H9 (cell line): ENCODE measurements around the gene FBXO17. TPM values are rescaled to one million over a fixed set of nuclear protein-coding genes. Genes with fewer than 3 reads are reported as not detected.

Source experiments
- DNase-seq: peaks from one replicate; pipeline ENCODE4 v3.0.0-alpha.2; 2017
- H2AFZ ChIP-seq: one replicate; pipeline ENCODE4 v1.6.1; 2013; ENCODE audit warnings: mild to moderate bottlenecking, low read length, control low read depth, moderate library complexity
- H2AK5ac ChIP-seq: 2 replicates; pipeline ENCODE4 v1.6.1; 2013; ENCODE audit warnings: low read length, control low read depth, mixed read lengths; ENCODE audit not compliant: insufficient read length
- H2BK120ac ChIP-seq: one replicate; pipeline ENCODE4 v1.6.1; 2013; ENCODE audit warnings: low read depth, mild to moderate bottlenecking, low read length, control low read depth, inconsistent platforms; ENCODE audit not compliant: poor library complexity, severe bottlenecking
- H2BK12ac ChIP-seq: 2 replicates; pipeline ENCODE4 v1.6.1; 2013; ENCODE audit warnings: low read length, control low read depth, mixed read lengths, low read depth; ENCODE audit not compliant: insufficient read length
- H2BK15ac ChIP-seq: 2 replicates; pipeline ENCODE4 v1.6.1; 2013; ENCODE audit warnings: low read depth, low read length, control low read depth
- H2BK20ac ChIP-seq: one replicate; pipeline ENCODE4 v1.6.1; 2013; ENCODE audit warnings: low read depth, mild to moderate bottlenecking, low read length, control low read depth, inconsistent platforms; ENCODE audit not compliant: poor library complexity, severe bottlenecking
- H2BK5ac ChIP-seq: 2 replicates; pipeline ENCODE4 v1.6.1; 2013; ENCODE audit warnings: low read length, control low read depth, mixed read lengths; ENCODE audit not compliant: insufficient read length
- H3K14ac ChIP-seq: 2 replicates; pipeline ENCODE4 v1.6.1; 2013; ENCODE audit warnings: low read length, control low read depth; ENCODE audit not compliant: insufficient read depth
- H3K18ac ChIP-seq: 2 replicates; pipeline ENCODE4 v1.6.1; 2013; ENCODE audit warnings: low read depth, mild to moderate bottlenecking, mixed read lengths, low read length, control low read depth; ENCODE audit not compliant: insufficient read length
- H3K23ac ChIP-seq: 2 replicates; pipeline ENCODE4 v1.6.1; 2013; ENCODE audit warnings: low read length, control low read depth, mixed read lengths, low read depth; ENCODE audit not compliant: insufficient read length
- H3K23me2 ChIP-seq: 2 replicates; pipeline ENCODE4 v1.6.1; 2013; ENCODE audit warnings: low read depth, mild to moderate bottlenecking, mixed read lengths, low read length, control low read depth; ENCODE audit not compliant: insufficient read length, poor library complexity, severe bottlenecking
- H3K27ac ChIP-seq: 2 replicates; pipeline ENCODE4 v1.5.1; 2013; ENCODE audit warnings: low read length, control low read depth, mixed read lengths, low read depth; ENCODE audit not compliant: insufficient read length
- H3K27me3 ChIP-seq: 2 replicates; pipeline ENCODE4 v1.6.1; 2013; ENCODE audit warnings: low read length, control low read depth, inconsistent platforms; ENCODE audit not compliant: insufficient read depth
- H3K4ac ChIP-seq: 2 replicates; pipeline ENCODE4 v1.6.1; 2013; ENCODE audit warnings: low read depth, mild to moderate bottlenecking, control low read depth, inconsistent platforms, low read length, moderate library complexity
- H3K4me1 ChIP-seq: 2 replicates; pipeline ENCODE4 v1.6.1; 2013; ENCODE audit warnings: low read length, control low read depth, inconsistent platforms; ENCODE audit not compliant: insufficient read depth
- H3K4me2 ChIP-seq: 2 replicates; pipeline ENCODE4 v1.6.1; 2013; ENCODE audit warnings: low read length, control low read depth, mixed read lengths; ENCODE audit not compliant: insufficient read length, insufficient read depth
- H3K56ac ChIP-seq: 2 replicates; pipeline ENCODE4 v1.6.1; 2013; ENCODE audit warnings: low read depth, mild to moderate bottlenecking, mixed read lengths, low read length, control low read depth; ENCODE audit not compliant: insufficient read length
- H3K79me1 ChIP-seq: 2 replicates; pipeline ENCODE4 v1.6.1; 2013; ENCODE audit warnings: low read depth, mild to moderate bottlenecking, moderate library complexity, low read length, control low read depth, inconsistent platforms; ENCODE audit not compliant: insufficient read depth, poor library complexity, severe bottlenecking
- H3K79me2 ChIP-seq: 2 replicates; pipeline ENCODE4 v1.6.1; 2013; ENCODE audit warnings: low read length, control low read depth, inconsistent platforms; ENCODE audit not compliant: insufficient read depth
- H3K9ac ChIP-seq: 2 replicates; pipeline ENCODE4 v1.6.1; 2013; ENCODE audit warnings: low read length, control low read depth, mixed read lengths; ENCODE audit not compliant: insufficient read length; ENCODE audit errors: extremely low read depth
- H3K9me3 ChIP-seq: one replicate; pipeline ENCODE4 v1.6.1; 2013; ENCODE audit warnings: low read depth, low read length, inconsistent platforms; ENCODE audit not compliant: control insufficient read depth
- H3T11ph ChIP-seq: one replicate; pipeline ENCODE4 v1.6.1; 2013; ENCODE audit warnings: mild to moderate bottlenecking, low read length, control low read depth, inconsistent platforms
- H4K20me1 ChIP-seq: one replicate; pipeline ENCODE4 v1.6.1; 2013; ENCODE audit not compliant: control insufficient read depth, insufficient read length, insufficient read depth
- H4K5ac ChIP-seq: 2 replicates; pipeline ENCODE4 v1.6.1; 2013; ENCODE audit warnings: low read depth, mild to moderate bottlenecking, mixed read lengths, low read length, control low read depth; ENCODE audit not compliant: insufficient read length
- H4K8ac ChIP-seq: replicated peaks from 2 replicates; pipeline ENCODE4 v1.6.1; 2013; ENCODE audit warnings: low read length, control low read depth, mixed read lengths, low read depth; ENCODE audit not compliant: insufficient read length
- H4K91ac ChIP-seq: 2 replicates; pipeline ENCODE4 v1.6.1; 2013; ENCODE audit warnings: low read depth, mild to moderate bottlenecking, moderate library complexity, mixed read lengths, low read length, control low read depth; ENCODE audit not compliant: insufficient read length
- H3K27ac Mint-ChIP-seq, 3 experiments: 2 replicates in 2 of 3; 3 replicates in 1 of 3; pipeline ENCODE4 v1.8.0; 2020 to 2021; ENCODE audit warnings: mixed read lengths in 3 of 3, mild to moderate bottlenecking in 1 of 3, moderate library complexity in 1 of 3
- H3K27me3 Mint-ChIP-seq: 2 replicates; pipeline ENCODE4 v1.8.0; 2021; ENCODE audit warnings: low read depth, mild to moderate bottlenecking, moderate library complexity, mixed read lengths
- H3K36me3 Mint-ChIP-seq, 3 experiments: 2 replicates in 2 of 3; 3 replicates in 1 of 3; pipeline ENCODE4 v1.8.0; 2020 to 2021; ENCODE audit warnings: low read depth in 3 of 3, mixed read lengths in 3 of 3; ENCODE audit not compliant: insufficient read depth in 1 of 3
- H3K4me1 Mint-ChIP-seq, 2 experiments: 2 replicates each; pipeline ENCODE4 v1.8.0; 2020; ENCODE audit warnings: mixed read lengths in 2 of 2
- H3K4me3 Mint-ChIP-seq, 2 experiments: 2 replicates in 1 of 2; 3 replicates in 1 of 2; pipeline ENCODE4 v1.8.0; 2020 to 2021; ENCODE audit warnings: mild to moderate bottlenecking in 2 of 2, mixed read lengths in 2 of 2, moderate library complexity in 1 of 2
- H3K9me3 Mint-ChIP-seq, 2 experiments: 2 replicates in 1 of 2; 3 replicates in 1 of 2; pipeline ENCODE4 v1.8.0; 2020; ENCODE audit warnings: mild to moderate bottlenecking in 2 of 2, mixed read lengths in 2 of 2, moderate library complexity in 1 of 2
- CTCF ChIP-seq: fragments of 200-600 bp; sonication (generic); conservative IDR thresholded peaks from 3 replicates; pipeline ENCODE4 v1.8.0; 2021; ENCODE audit warnings: antibody characterized with exemption, mild to moderate bottlenecking
- WGBS: extraction: QIAGEN DNeasy Blood & Tissue Kit; methylation state at CpG from one replicate; pipeline ENCODE4 v1.1.7; 2013; ENCODE audit warnings: missing lambda C conversion rate, low lambda C conversion rate, mixed read lengths; ENCODE audit not compliant: insufficient read length; ENCODE audit errors: extremely low coverage; 5-methylcytosine and 5-hydroxymethylcytosine counted together
- total RNA-seq: library from RNA; stranded (reverse); gene quantifications from 2 replicates; pipeline ENCODE4 v1.2.1, GENCODE V29; 2021

The FBXO17 gene
- total RNA-seq, 1 experiment from 2014 or later, result 25.5 TPM

DNA sequence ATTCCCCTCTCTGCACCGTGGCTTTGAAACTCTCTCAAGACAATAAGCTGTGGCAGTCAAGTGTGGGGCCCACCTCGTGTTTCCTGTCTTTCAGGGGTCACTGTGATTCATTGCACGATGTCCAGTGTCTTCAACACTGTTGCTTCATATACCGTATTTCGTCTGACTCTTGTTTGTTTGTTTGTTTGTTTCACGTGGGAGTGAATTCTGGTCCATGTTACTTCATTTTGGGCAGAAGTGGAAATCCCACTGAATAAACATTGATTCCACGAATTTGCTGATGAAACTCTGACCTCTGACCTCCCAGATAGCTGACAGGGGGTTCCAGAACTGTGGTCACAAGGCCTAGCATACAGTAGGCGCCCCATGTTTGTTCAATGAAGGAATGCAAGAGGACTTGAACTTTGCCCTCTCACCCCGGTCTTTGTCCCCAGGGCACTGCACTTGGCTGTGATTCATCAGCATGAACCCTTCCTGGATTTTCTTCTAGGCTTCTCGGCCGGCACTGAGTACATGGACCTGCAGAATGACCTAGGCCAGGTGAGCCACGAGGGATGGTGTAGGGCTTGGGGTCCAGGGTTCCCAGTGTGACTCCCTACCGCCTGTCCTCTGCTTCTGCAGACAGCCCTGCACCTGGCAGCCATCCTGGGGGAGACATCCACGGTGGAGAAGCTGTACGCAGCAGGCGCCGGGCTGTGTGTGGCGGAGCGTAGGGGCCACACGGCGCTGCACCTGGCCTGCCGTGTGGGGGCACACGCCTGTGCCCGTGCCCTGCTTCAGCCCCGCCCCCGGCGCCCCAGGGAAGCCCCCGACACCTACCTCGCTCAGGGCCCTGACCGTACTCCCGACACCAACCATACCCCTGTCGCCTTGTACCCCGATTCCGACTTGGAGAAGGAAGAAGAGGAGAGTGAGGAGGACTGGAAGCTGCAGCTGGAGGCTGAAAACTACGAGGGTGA is 70.7 kb downstream of the FBXO17 start:
- no peak overlapping the region for H2BK20ac ChIP-seq
- no peaks in the 10 kb centered on the region for H3K79me2 ChIP-seq
- no peak overlapping the region for H3K4me2 ChIP-seq
- no peak overlapping the region for H3K23ac ChIP-seq
- H2AK5ac ChIP-seq, result no peak overlapping the region
- H3T11ph ChIP-seq, result no peak overlapping the region
- H2BK120ac ChIP-seq, result no peak overlapping the region
- no peak overlapping the region for H3K18ac ChIP-seq
- TF ChIP-seq CTCF, result no peak
- no peaks in the 10 kb centered on the region; the same call in 1 of the 2 replicates for H3K4me1 ChIP-seq
- WGBS, result no CpG with 5 or more reads among the region's 35 CpGs
- no peaks in the 10 kb centered on the region for H3K27me3 ChIP-seq
- H2BK12ac ChIP-seq, result no peak overlapping the region
- H4K5ac ChIP-seq, result no peak overlapping the region
- H3K23me2 ChIP-seq, result no peaks in the 10 kb centered on the region
- H3K27ac ChIP-seq, result no peak overlapping the region
- no peak overlapping the region for H2BK15ac ChIP-seq
- no peak overlapping the region for H3K9ac ChIP-seq
- Mint-ChIP-seq H3K27ac (peak overlapping the region in 2 of 3 experiments; percentile 9 to 39; a peak in 1 of 7 replicates), H3K4me3 (no peak overlapping the region), H3K4me1 (peaks cover 8 to 10% of the 10 kb centered on the region in 2 experiments), H3K9me3 (peaks cover 0 to 3% of the 10 kb centered on the region in 2 experiments; a peak in 1 of 5 replicates), H3K36me3 (peaks cover 13 to 37% (median 28%) of the 10 kb centered on the region in 3 experiments; a peak in 6 of 7 replicates), H3K27me3 (no peaks in the 10 kb centered on the region; the same call in 1 of the 2 replicates)
- no peaks in the 10 kb centered on the region for H4K20me1 ChIP-seq
- no peak overlapping the region for H4K91ac ChIP-seq
- no peak overlapping the region for H3K56ac ChIP-seq
- DNase-seq, result no peak
- no peak overlapping the region for H2AFZ ChIP-seq
- no peak overlapping the region for H4K8ac ChIP-seq
- no peaks in the 10 kb centered on the region for H3K9me3 ChIP-seq
- H3K4ac ChIP-seq, result no peak overlapping the region
- H2BK5ac ChIP-seq, result no peak overlapping the region
- no peak overlapping the region for H3K14ac ChIP-seq
- H3K79me1 ChIP-seq, result no peaks in the 10 kb centered on the region
